Neural progenitor cell (in vitro differentiated cells): ENCODE results near the gene TIAM2. TPM values are rescaled to one million over a fixed set of nuclear protein-coding genes. Genes with fewer than 3 reads are reported as not detected.

Experiments used
- DNase-seq: peaks from one replicate; pipeline ENCODE4 v3.0.0-alpha.2; 2016; ENCODE audit warnings: low spot score
- H2AFZ ChIP-seq: fragments of 200-600 bp; sonication (generic); replicated peaks from 2 replicates; pipeline ENCODE4 v1.6.1; 2016; ENCODE audit warnings: antibody characterized with exemption
- H3F3A ChIP-seq: fragments of 200-600 bp; sonication (generic); 2 replicates; pipeline ENCODE4 v1.6.1; 2016; ENCODE audit warnings: antibody characterized with exemption, low read depth
- H3K27ac ChIP-seq: fragments of 200-600 bp; sonication (generic); 2 replicates; pipeline ENCODE4 v1.5.1; 2016; ENCODE audit warnings: mild to moderate bottlenecking
- H3K27me3 ChIP-seq: fragments of 200-600 bp; sonication (generic); 2 replicates; pipeline ENCODE4 v1.6.1; 2016; ENCODE audit warnings: mild to moderate bottlenecking, moderate library complexity
- H3K36me3 ChIP-seq: fragments of 200-600 bp; sonication (generic); 2 replicates; pipeline ENCODE4 v1.5.1; 2016
- H3K4me1 ChIP-seq: fragments of 200-600 bp; sonication (generic); 2 replicates; pipeline ENCODE4 v1.6.1; 2016; ENCODE audit warnings: mixed run types
- H3K4me2 ChIP-seq: fragments of 200-600 bp; sonication (generic); 2 replicates; pipeline ENCODE4 v1.6.1; 2016
- H3K4me3 ChIP-seq: fragments of 200-600 bp; sonication (generic); 2 replicates; pipeline ENCODE4 v1.5.1; 2016
- H3K79me2 ChIP-seq: fragments of 200-600 bp; sonication (generic); 2 replicates; pipeline ENCODE4 v1.6.1; 2016; ENCODE audit warnings: low read depth
- H3K9ac ChIP-seq: fragments of 200-600 bp; sonication (generic); 2 replicates; pipeline ENCODE4 v1.6.1; 2016
- H3K9me3 ChIP-seq: fragments of 200-600 bp; sonication (generic); 2 replicates; pipeline ENCODE4 v1.5.1; 2016; ENCODE audit warnings: low read depth
- H4K20me1 ChIP-seq: fragments of 200-600 bp; sonication (generic); 2 replicates; pipeline ENCODE4 v1.6.1; 2016; ENCODE audit warnings: low read depth
- H3K27ac Mint-ChIP-seq: 3 replicates; pipeline ENCODE4 v1.8.0; 2021; ENCODE audit warnings: mixed read lengths
- H3K27me3 Mint-ChIP-seq: 2 replicates; pipeline ENCODE4 v1.8.0; 2022; ENCODE audit warnings: low read depth, mild to moderate bottlenecking, inconsistent platforms, moderate library complexity, mixed read lengths; ENCODE audit not compliant: insufficient read depth
- H3K36me3 Mint-ChIP-seq: 3 replicates; pipeline ENCODE4 v1.8.0; 2021; ENCODE audit warnings: mixed read lengths
- H3K4me1 Mint-ChIP-seq: 3 replicates; pipeline ENCODE4 v1.8.0; 2021; ENCODE audit warnings: mixed read lengths
- H3K4me3 Mint-ChIP-seq: 3 replicates; pipeline ENCODE4 v1.8.0; 2021; ENCODE audit warnings: mild to moderate bottlenecking, moderate library complexity, mixed read lengths
- H3K9me3 Mint-ChIP-seq: 3 replicates; pipeline ENCODE4 v1.8.0; 2020; ENCODE audit warnings: mixed read lengths
- EZH2 ChIP-seq: fragments of 200-600 bp; sonication (generic); IDR thresholded peaks from 2 replicates; pipeline ENCODE4 v1.6.1; 2017; ENCODE audit warnings: antibody characterized with exemption, mild to moderate bottlenecking, moderate library complexity
- EZH2phosphoT487 ChIP-seq: fragments of 200-600 bp; sonication (generic); IDR thresholded peaks from 2 replicates; pipeline ENCODE4 v1.6.1; 2017; ENCODE audit warnings: antibody characterized with exemption
- total RNA-seq: library from RNA; depleted of rRNA; stranded (reverse); fragments of >200 nt; gene quantifications from 2 replicates; pipeline ENCODE4 v1.2.3, GENCODE V29; 2015; ENCODE audit warnings: low replicate concordance
- TF ChIP-seq, protein P1 (sequence below): fragments of 200-600 bp; sonication (generic); IDR thresholded peaks from 2 replicates; pipeline ENCODE4 v1.5.1; 2017; ENCODE audit warnings: antibody characterized with exemption, mild to moderate bottlenecking

Gene TIAM2
- total RNA-seq, 1 donor from 2014 or later: 22.8 TPM

DNA sequence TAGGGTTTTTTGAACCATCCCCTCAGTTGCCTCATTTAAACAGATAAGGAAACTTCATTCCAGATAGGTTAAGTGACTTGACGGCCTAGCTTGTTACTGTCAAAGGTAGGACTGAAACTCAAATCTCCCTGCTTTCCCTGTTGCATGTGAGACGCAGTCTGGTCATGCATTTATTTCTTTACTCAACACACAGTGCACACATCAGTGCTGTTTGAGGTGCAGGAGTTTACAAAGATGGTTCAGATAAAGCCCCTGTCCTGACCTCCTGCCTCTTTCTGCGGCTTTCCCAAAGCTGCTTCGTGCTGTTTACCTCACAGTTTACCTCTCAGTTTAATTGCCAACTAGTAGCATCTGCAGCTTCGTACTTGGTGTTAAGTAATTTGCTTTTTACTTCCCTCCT, 26.6 kb downstream of the TIAM2 start:
- no peak overlapping the region for H3K4me3 Mint-ChIP-seq
- Histone ChIP-seq H4K20me1 (no peaks in the 10 kb centered on the region), H3K4me3 (no peak overlapping the region), H2AFZ (no peak overlapping the region), H3K79me2 (no peaks in the 10 kb centered on the region), H3K4me2 (no peak overlapping the region), H3F3A (peaks cover 5% of the 10 kb centered on the region), H3K9me3 (no peaks in the 10 kb centered on the region), H3K27ac (peak overlapping the region; percentile 10), H3K4me1 (no peaks in the 10 kb centered on the region), H3K9ac (no peak overlapping the region), H3K27me3 (no peaks in the 10 kb centered on the region), H3K36me3 (no peaks in the 10 kb centered on the region)
- H3K27ac Mint-ChIP-seq: no peak overlapping the region
- no peaks in the 10 kb centered on the region for H3K9me3 Mint-ChIP-seq
- peaks cover 5% of the 10 kb centered on the region for H3K36me3 Mint-ChIP-seq
- TF ChIP-seq EZH2phosphoT487 (no peak), EZH2 (no peak)
- TF ChIP-seq, protein P1, sequence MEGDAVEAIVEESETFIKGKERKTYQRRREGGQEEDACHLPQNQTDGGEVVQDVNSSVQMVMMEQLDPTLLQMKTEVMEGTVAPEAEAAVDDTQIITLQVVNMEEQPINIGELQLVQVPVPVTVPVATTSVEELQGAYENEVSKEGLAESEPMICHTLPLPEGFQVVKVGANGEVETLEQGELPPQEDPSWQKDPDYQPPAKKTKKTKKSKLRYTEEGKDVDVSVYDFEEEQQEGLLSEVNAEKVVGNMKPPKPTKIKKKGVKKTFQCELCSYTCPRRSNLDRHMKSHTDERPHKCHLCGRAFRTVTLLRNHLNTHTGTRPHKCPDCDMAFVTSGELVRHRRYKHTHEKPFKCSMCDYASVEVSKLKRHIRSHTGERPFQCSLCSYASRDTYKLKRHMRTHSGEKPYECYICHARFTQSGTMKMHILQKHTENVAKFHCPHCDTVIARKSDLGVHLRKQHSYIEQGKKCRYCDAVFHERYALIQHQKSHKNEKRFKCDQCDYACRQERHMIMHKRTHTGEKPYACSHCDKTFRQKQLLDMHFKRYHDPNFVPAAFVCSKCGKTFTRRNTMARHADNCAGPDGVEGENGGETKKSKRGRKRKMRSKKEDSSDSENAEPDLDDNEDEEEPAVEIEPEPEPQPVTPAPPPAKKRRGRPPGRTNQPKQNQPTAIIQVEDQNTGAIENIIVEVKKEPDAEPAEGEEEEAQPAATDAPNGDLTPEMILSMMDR: no peak
- peaks cover 2% of the 10 kb centered on the region for H3K27me3 Mint-ChIP-seq
- peaks cover 30% of the 10 kb centered on the region for H3K4me1 Mint-ChIP-seq
- no peak for DNase-seq

DNA sequence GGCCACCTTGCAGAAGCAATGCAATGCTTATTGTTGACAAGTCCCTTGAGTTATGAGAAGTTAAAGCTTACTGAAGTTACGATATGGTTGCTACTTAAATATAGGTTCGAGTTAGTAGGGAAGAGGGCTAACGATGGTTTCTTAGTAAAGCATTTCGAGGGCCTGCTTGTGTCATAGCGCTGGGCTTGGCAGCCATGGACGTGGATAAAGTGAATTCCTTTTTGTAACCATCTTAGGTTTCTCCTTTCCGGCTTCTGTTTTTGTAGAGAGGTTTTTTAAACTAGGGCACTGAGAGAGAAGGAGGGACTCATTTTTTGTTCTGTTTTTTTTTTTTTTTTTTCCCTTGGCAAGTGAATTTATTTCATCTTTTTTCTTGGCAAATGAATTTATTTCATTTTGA, 27.6 kb downstream of the TIAM2 start:
- Mint-ChIP-seq H3K27me3 (peaks cover 2% of the 10 kb centered on the region), H3K36me3 (peaks cover 5% of the 10 kb centered on the region), H3K27ac (no peak overlapping the region), H3K9me3 (no peaks in the 10 kb centered on the region), H3K4me3 (no peak overlapping the region), H3K4me1 (peaks cover 31% of the 10 kb centered on the region)
- Histone ChIP-seq H3K9ac (no peak overlapping the region), H2AFZ (no peak overlapping the region), H3K79me2 (no peaks in the 10 kb centered on the region), H3K27ac (no peak overlapping the region), H3K4me2 (no peak overlapping the region), H3K27me3 (no peaks in the 10 kb centered on the region), H3K4me1 (no peaks in the 10 kb centered on the region), H3F3A (peaks cover 11% of the 10 kb centered on the region), H3K4me3 (no peak overlapping the region), H3K9me3 (no peaks in the 10 kb centered on the region), H3K36me3 (no peaks in the 10 kb centered on the region), H4K20me1 (no peaks in the 10 kb centered on the region)
- TF ChIP-seq EZH2 (no peak), EZH2phosphoT487 (no peak)
- TF ChIP-seq, protein P1: no peak
- DNase-seq: no peak

DNA sequence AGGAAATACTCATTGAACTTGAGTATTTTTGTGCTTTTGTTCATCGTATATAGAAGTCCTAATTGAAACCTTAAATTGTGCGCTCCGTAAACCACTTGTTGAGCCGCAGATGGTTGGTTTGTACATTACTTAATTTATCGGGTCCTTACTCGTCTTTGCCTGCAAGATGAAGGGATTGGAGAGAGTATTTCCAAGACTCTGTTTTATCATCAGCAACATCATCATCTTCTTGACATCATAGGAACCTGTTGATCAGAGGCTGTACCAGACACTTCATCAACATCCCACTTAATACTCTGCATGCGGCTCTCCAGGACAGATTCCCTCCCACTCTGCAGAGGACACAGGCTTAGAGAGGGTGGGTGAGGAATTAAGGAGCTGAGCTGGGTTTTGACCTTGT, 28.6 kb downstream of the TIAM2 start:
- Histone ChIP-seq H3K9me3 (no peaks in the 10 kb centered on the region), H4K20me1 (no peaks in the 10 kb centered on the region), H3F3A (peaks cover 21% of the 10 kb centered on the region), H2AFZ (no peak overlapping the region), H3K27me3 (no peaks in the 10 kb centered on the region), H3K4me3 (no peak overlapping the region), H3K4me1 (no peaks in the 10 kb centered on the region), H3K4me2 (no peak overlapping the region), H3K36me3 (no peaks in the 10 kb centered on the region), H3K9ac (no peak overlapping the region), H3K27ac (no peak overlapping the region), H3K79me2 (no peaks in the 10 kb centered on the region)
- Mint-ChIP-seq H3K4me1 (peaks cover 31% of the 10 kb centered on the region), H3K4me3 (no peak overlapping the region), H3K9me3 (no peaks in the 10 kb centered on the region), H3K27ac (no peak overlapping the region), H3K36me3 (peaks cover 5% of the 10 kb centered on the region), H3K27me3 (peaks cover 2% of the 10 kb centered on the region)
- TF ChIP-seq EZH2: no peak
- TF ChIP-seq, protein P1: no peak
- no peak for TF ChIP-seq EZH2phosphoT487
- DNase-seq: no peak
